Femur (tissue), 1 donor: Measurements from ENCODE around the gene SLC34A1.
"Not testable (repeated sequence)": the region's sequence is repeated elsewhere in the genome, so short reads cannot be mapped to it uniquely, and the experiment has no call there.

Source experiments
- DNase-seq: peaks from one replicate; pipeline ENCODE4 v3.0.0-alpha.2; 2017

Gene SLC34A1, protein sequence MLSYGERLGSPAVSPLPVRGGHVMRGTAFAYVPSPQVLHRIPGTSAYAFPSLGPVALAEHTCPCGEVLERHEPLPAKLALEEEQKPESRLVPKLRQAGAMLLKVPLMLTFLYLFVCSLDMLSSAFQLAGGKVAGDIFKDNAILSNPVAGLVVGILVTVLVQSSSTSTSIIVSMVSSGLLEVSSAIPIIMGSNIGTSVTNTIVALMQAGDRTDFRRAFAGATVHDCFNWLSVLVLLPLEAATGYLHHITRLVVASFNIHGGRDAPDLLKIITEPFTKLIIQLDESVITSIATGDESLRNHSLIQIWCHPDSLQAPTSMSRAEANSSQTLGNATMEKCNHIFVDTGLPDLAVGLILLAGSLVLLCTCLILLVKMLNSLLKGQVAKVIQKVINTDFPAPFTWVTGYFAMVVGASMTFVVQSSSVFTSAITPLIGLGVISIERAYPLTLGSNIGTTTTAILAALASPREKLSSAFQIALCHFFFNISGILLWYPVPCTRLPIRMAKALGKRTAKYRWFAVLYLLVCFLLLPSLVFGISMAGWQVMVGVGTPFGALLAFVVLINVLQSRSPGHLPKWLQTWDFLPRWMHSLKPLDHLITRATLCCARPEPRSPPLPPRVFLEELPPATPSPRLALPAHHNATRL

DNA sequence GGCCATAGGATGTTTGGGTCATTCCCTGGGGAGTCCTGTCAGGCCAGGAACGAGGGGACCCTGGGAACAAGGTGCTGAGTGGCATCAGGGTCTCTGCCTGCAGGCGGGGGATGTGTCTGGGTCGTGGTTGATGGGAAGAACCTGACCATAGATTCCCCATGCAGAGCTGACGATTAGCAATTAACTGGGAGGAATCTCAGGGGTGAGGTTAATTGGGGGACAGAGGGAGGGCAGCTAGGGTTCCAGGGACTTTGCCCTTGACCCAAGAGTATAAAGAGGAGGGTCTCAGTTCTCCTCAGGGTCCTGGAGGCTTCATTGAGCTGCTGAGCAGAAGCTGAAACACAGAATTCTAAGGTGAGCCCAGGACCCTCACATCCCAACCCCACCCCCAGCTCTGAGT, at the start of gene SLC34A1:
Gene SLC34A1 (plus strand): TSS at position 301 of the 400 bp plus-strand sequence. CDS start 1,308 bp downstream, outside the sequence.
- DNase-seq: no peak

- DNase-seq: no peak
Observed at GRCh38 chr5:177334781-177335700, 49.2 kb upstream of the SLC34A1 start.

- no peak for DNase-seq
Observed at GRCh38 chr5:177335701-177336065, 48.6 kb upstream of the SLC34A1 start.

DNA sequence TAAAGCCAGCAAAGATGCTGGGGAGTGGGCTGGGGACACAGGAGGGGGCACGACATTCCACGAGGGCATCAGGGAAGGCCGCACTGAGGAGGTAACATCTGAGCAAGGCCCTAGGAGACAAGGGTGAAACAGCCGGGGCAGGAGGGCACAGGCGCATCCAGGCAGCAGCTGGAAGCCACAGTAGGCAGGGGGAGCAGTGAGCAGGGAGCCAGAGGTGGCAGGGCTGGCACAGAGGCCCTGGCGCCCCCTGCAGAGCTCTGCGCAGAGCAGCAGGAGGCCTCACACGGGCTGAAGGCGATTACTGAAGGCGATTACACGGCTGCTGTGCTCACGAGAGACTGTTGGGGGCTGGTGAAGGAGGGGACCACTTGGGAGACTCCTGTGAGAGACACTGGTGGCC, 48.1 kb upstream of the SLC34A1 start:
- no peak for DNase-seq

DNA sequence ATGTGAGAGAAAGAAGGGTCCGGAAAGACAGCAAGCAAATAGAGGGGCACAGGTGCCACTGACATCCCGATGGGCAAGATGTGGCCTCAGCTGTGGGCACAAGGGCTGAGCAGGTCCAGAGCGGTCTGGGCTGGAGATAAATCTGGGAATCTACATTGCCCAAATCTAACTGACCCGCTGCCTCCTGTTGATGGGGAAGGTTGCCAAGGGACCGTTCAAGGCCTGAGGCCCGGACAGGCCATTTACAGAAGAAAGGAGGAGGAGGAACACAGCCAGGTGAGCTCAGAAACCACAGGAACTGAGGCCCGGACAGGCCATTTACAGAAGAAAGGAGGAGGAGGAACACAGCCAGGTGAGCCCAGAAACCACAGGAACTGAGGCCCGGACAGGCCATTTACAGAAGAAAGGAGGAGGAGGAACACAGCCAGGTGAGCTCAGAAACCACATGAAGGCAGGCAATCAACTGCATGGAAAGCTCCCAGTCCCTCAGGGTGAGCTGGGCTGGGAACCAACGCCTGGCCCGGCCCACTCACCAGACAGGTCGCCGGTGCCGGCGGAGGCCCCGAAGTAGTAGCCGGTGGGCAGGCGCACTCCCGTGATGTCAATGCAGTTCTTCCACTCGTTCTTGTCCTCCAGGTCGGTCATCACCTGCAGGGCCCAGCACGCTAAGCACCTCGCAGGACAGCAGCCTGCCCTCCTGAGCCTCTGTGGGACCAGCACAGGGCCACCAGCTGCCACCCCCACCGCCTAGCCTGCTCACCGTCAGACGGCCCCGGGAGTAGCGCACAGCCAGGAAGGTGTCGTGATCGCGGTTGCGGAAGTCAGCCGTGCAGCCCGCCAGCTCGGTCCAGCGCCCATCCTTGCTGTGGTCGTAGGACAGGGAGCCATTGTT, 47.4 kb upstream of the SLC34A1 start:
- DNase-seq: no peak

- DNase-seq: no peak
Observed at GRCh38 chr5:177338251-177339106, 45.8 kb upstream of the SLC34A1 start.

GRCh38 chr5:177339107-177339638, 45.1 kb upstream of the SLC34A1 start:
- DNase-seq: no peak

- DNase-seq: not testable (repeated sequence)
Observed at GRCh38 chr5:177343000-177343399, 41.2 kb upstream of the SLC34A1 start.

GRCh38 chr5:177343777-177344176, 40.5 kb upstream of the SLC34A1 start:
- DNase-seq: no peak

DNA sequence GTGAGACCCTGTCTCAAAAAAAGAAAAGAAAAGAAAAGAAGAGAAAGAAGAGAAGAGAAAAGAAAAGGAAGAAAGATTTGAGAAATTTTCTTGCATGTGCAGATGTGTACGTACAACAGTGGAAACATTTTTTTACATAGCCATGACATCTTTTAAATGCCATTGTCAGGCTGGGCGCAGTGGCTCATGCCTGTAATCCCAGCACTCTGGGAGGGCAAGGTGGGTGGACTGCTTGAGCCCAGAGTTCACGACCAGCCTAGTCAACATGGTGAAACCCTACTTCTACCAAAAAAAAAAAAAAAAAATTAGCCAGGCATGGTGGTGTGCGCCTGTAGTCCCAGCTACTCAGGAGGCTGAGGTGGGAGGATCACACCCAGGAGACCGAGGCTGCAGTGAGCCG, 39.3 kb upstream of the SLC34A1 start:
- DNase-seq: no peak

DNA sequence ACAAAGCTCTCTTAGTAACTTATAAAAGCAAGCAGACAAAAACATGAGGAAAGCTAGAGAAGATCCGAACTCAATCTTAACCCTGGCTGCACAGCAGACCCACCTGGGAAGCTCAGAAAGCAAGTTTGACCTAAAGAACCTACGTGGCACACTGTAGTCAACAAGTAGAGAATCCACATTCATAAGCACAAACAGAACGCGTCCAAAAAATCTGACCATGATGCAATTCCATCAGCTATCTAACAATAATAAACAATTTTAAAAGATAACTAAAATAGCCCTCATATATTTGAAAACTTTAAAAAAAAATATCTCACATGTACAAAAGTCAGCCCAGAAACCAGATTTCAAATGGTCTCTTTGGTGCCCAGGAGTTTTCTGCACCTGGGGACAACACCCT, 37.4 kb upstream of the SLC34A1 start:
- DNase-seq: no peak

GRCh38 chr5:177347699-177348098, 36.5 kb upstream of the SLC34A1 start:
- DNase-seq: no peak

DNA sequence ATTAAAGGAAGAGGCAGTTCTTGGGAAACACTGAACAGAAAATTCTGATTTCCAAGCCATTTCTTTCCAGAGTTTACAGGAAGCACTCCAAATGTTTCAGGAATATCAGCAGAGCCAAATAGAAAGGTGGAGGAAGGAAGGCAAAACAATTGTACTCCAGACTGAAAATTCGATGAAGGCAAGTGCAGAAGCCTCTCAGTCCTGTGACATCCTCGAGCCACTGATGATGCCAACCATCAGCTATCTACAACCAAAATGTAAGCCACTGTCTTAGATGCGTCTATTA, 34.9 kb upstream of the SLC34A1 start:
- no peak for DNase-seq

- DNase-seq: no peak
Observed at GRCh38 chr5:177349762-177350161, 34.5 kb upstream of the SLC34A1 start.

DNA sequence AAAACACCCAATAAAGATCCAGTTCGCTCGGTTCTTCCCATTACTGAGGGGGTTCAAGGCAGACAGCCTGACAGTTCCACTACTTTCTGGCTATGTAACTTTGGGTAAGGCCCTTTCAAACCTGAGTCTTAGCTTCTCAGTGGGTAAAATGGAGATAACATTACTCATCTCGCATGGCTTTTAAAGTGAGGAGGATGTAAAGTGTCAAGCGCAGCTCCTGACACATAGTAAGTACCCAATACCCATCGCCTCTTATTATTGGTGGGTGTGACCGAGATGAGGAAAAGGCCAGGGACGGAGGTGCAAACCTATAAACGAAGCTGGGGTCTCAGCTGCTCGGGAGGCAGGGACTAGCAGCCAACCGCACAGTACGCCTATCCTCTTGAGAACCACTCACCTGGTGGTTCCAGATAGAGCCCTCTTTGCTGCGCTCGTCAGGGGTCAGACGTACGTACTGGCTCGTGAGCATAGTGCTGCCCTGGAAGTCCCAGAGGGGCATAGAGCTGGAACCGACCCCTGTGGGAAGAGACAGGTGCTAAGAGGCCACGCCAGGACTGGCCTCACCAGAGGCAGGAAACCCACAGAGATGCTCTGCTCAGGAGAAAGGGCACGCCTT, 33.4 kb upstream of the SLC34A1 start:
- DNase-seq: no peak

- peak; percentile 97 for DNase-seq
Observed at GRCh38 chr5:177351392-177352329, 32.6 kb upstream of the SLC34A1 start, which contains the start of gene LMAN2. LMAN2 (minus strand) TSS chr5:177351668; CDS start chr5:177351647, 21 bp downstream.

DNA sequence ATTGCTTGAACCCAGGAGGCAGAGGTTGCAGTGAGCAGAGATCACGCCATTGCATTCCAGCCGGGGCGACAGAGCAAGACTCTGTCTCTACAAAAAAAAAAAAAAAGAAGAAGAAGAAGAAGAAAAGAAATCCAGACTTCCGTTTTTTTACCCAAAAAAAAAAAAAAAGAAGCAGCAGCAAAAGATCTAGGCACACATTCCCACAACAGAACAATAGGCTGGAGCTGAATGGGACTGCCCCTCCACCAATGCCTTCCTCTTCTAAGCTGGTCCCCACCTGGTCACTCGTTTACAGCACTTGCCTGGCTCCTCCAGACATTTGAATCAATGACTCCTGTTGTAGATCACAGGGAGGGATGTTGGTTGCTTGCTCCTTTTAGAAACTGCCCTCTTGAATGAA, 31.1 kb upstream of the SLC34A1 start:
- no peak for DNase-seq

- no peak for DNase-seq
Observed at GRCh38 chr5:177354256-177354655, 30.0 kb upstream of the SLC34A1 start.

- DNase-seq: no peak
Observed at GRCh38 chr5:177354711-177355110, 29.5 kb upstream of the SLC34A1 start.
